HG02884 (cell line): ENCODE data around the gene YPEL2.

ENCODE experiments used
- ATAC-seq: cut with Tn5 transposase; IDR thresholded peaks from one replicate; pipeline ENCODE4 v1.9.1; 2021; ENCODE audit warnings: mild to moderate bottlenecking, moderate library complexity; ENCODE audit not compliant: unreplicated experiment

Gene YPEL2

DNA sequence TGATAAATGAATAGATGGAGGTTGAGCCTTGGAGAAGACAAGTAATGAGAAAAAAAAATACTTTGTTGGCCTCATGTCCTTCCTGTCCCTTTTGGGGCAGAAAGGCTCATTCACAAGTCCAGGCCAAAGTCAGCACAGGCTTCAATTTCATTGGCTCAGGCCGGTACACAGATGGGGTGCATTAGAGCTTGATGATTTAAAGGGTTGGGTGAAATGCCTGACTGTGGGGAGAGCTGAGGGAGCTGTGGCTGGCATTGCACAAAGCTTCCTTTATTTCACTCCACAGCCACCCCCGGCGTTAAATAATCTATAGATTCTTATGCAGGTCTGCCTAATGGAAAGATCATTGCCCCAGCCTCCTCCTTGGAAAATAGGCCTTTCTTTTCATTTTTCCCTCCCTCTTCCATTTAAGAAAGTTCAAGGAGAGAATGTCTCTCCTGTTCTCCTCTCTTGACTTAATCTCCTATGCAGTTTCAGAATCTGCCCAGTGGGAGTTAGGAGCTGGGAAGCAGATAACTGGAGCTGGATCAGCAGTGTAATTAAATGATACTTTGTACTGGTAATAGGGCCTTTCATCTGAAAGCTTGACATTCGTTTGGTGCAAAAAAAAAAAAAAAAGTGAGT is 24.4 kb downstream of the YPEL2 start:
- no peak for ATAC-seq

DNA sequence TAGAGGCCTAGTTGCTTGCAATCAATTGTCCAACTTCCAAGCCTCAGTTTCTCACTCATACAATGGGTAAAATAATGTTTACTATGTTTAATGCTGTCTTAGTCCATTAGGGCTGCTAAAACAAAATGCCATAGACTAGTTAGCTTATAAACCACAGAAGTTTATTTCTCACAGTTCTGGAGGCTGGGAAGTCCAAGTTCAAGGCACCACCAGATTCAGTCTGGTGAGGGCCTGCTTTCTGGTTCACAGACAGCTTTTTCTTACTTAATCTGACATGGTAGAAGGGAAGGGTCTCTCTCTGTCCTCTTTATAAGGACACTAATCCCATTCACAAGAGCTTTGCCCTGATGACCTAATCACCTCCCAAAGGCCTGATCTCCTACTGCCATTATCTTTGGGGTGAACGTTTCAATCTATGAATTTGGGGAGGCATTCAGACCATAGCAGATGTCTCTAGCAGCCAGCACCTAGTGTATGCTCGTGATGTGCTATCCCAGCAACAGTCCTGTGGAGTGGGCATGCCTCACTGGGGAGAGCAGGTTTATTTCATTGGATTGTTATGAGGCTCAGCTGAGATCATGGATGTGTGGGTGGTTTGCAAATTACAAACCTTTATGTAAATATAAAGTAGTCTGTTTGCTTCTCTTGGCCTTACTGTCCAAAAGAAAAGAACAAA is 25.2 kb downstream of the YPEL2 start:
- no peak for ATAC-seq

DNA sequence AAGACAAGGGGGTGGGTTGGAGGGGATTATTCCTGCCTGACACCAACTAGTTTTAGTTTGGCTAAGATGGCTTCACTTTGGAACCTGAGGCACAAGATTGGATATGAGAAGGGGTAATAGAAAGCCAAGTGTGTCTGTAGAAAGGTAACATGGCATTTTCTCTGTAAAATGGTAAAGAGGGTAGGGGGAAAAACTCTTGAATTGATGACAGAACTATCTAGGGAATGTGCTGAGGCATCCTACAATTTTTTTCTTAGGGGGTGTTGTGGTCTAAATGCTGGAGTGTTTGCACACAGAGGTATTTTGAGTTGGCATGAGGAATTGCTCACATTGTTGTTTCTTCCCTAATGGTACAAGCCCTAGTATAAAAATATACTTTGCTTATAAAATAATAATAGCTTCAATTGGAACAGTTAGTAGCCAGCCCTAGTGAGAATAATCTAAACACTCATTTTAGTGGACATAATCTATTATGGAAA is 25.8 kb downstream of the YPEL2 start:
- no peak for ATAC-seq

DNA sequence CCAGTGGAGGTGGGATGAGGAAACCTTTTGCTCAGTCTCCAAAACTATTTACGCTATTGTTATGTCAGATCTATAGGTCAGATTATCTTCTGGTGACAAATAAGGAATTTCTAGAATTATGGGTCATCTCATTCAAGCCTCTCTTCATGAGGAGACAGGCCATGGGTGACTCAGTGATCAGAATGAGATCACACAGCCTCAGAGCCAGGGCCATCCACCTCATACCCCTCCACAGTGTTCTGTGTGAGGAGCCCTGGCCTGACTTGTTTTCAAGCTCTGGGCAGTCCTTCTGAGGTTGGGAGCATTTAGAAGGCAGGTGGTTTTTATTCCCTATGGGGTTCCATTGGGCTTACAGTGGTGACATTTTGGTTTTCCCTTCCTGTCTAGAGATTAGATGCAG is 26.5 kb downstream of the YPEL2 start:
- ATAC-seq: no peak

DNA sequence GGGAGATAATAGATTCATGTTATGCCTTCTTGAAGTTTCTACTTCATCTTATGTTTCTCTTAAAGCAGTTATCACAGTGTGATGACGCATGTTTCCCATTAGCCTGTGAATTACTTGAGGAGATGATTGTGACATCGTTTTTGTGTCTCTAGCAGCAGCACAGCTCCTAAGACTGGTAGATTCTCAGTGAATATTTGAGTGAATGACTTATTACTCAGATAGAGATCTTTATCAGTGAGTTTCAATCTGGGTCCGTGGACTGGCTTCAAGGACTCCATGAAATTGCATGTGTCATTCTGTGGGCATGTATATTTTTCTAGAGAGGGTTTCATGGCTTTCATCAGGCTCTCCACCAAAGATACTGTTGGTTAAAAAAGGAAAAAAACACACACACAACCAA is 29.9 kb downstream of the YPEL2 start:
- no peak for ATAC-seq

DNA sequence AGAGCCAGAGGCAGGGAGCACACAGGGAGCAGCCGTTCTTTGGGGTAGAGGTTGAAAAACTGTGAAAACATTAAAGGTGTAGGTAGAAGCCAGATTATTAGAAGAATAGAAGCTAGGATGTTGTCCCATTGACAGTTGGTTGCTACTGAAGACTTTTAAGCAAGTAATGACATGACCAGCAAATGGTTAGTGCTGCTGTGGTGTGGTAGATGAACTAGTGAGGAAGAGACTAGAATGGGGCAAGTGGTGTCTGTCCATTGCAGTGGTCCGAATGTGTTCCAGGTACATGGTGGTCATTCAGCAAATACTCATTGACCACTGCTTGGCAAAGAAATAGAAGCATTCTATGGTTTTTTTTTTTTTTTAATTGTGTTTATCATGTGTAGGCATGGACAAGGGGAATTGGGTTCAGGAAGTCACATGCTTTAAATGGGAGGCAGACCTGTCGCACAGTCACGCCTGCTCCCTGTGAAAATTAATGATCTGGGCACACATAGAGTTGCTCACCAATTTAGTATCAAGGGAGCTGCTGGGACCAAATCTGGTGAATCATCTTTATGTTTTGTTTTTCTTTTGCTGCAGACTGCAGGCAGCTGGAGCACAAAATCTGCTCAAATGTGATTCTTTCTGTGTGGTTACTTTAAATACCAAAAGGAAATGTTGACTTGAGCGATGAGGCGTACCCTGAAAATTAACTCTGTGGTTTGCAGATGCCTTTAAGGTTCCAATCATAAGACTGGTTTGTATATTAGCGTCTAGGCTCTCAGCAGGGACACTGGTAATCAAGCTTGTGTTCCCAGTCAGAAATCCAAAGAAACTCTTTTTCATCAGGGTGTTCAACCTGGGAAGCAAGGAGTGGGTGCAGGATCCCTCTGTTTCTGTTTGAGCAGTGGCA is 30.7 kb downstream of the YPEL2 start:
- no peak for ATAC-seq

DNA sequence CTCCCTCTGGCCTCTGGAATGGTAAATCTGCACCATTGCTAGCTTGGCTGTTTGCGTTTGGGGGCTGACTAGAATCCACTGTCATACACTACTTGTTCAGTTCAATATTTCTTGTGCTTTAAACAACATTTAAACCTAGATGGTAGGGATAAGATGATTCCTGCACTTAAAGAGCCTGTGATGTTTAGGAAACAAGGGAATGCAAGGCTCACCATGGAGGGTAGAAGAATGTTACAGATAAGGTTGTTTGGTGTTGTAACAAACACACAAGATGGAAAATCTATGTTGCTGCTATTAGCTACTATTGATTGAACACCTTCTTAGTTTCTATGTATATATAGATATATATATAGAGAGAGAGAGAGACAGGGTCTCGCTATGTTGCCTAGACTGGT is 31.4 kb downstream of the YPEL2 start:
- no peak for ATAC-seq

DNA sequence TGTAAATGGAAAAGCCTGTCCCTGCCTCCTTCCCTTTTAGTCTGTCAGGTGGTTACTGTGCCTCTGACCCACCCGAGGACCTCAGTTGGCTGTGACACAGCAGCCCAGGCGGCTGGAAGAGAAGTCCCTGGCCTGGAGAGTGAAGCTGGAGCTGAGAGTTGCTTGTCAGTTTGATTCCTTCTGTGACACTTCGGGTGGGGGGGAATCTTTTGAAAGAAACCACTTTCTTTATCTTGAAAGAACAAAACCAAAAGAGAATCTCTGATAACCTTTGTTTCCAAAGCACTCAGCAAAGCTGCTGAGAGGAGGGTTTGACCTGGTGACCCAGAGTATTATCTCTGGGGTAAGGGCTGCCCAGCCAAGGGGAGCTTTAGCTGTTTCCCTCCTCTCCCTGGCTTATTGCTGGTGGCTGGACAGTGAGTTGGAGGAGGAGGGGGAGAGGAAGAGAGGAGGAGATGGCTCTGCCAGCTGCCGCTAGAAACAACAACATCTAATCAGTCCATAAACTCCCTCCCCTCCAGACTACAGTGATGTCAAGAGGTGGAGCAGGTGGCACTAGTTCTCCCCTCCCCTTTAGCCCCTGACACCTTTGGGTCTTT is 34.0 kb downstream of the YPEL2 start:
- ATAC-seq: no peak

DNA sequence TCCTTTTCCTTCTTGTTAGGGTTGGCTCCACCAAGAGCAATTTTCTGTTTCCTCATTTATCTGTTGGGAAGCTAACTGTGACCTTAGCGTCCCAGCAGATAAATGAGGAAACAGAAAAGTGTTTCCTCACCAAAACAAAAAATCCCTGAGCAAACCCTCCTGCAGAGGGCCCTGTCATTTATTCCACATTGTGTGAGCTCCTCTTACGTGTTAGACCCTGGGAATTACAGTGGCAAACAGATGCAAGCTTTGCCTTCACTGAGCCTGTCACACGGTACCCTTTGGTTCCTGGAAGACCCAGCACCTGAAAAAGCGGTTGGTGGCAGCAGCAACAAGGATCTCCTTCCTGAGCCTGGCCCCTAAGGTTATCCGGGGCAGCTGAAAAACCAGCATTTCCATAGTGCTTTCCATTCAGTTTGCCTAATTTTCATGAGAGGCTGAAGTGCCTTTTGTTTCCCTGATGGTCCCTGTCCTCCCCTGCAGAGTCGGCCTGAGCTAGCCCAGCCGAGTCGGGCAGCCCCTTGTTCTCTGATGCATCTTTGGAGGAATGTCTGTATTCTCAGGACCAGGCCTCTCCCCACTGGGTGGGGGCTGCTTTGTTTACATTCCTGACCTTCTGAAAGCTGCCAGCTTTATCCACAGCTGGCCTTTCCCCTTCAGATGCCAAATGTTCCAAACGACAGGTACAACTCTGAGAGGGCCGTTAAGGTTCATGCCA is 34.7 kb downstream of the YPEL2 start:
- ATAC-seq: no peak

DNA sequence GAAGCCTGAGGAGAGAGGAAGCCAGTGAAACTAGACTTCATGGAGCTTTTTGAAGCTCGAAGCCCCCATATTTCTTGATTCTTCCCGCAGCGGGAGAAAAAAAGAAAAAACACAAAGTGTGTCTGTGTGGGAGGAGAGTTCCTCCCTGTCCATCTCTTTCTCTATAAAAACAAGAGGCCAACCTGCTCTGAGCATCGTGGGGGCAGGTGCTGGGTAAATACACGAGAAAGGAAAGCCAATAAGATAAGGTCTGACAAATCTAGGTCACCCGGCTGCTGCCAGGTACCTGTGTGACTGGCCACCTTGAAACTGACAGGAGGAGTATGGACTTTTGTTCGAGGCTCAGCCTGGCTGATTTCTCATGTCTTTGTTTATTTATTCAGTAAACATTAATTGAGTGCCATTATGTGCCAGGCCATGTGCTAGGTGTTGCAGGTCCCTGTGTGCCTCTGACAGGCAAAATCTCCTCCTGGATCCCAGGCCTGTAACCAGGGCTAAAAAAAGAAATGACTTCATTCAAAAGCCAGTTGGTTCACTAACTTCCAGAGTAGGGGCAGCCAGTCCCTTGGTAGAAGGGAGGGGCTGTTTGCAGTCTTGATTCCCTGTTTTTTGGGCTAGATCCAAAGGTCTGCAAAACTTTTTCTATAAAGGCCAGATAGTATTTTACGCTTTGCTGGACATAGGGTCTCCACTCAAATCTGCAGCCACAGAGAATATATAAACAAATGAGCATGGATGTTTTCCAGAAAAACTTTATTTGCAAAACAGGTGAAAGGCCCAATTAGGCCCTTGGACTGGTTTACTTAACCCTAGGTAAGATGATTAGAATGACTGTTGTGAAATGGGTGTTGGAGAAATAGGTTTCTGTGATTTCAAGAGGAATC is 35.6 kb downstream of the YPEL2 start:
- ATAC-seq: no peak

DNA sequence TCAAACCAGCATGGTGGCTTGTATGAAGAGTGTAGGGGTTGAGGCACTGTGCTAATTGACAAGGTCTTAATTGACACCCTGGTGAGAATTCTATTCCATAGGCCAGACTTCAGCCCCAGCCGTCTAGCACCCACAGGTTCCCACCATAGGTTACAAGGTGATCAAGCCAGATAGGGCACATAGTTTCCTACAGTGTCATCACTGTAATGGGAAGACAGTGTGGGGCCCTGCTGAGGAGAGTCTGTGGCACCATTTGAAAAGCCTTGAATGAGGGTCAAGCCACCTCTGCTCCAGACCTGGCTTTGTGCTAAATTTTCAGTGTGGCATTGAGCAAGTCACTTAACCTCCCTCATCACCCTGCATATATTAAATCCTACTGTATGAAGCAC is 36.2 kb downstream of the YPEL2 start:
- no peak for ATAC-seq

DNA sequence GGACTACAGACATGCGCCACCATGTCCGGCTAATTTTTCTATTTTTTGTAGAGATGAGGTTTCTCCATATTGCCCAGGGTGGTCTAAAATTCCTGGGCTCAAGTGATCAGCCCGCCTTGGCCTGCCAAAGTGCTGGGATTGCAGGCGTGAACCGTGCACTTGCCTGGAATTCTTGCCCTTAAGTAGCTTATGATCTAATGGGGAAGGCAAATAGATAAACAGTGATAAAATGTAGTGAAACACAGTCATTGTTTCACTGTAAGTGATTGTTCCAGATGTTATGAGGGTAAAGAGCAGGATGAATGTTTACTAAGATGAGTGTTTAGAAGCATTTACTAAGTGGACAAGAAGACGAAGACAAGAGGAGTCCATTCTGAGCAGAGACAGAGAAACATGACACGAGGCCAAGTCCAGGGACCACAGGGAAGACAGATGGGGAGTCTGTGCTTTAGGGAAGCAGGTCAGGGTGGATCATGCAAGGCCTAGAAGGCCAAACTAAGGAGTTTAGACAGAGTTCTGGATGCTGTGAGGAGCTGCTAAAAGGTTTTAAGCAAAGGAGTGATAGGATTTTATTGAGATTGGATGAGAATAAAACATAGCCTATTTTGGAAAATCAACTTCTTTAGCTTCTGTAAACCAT is 36.9 kb downstream of the YPEL2 start:
- ATAC-seq: no peak

DNA sequence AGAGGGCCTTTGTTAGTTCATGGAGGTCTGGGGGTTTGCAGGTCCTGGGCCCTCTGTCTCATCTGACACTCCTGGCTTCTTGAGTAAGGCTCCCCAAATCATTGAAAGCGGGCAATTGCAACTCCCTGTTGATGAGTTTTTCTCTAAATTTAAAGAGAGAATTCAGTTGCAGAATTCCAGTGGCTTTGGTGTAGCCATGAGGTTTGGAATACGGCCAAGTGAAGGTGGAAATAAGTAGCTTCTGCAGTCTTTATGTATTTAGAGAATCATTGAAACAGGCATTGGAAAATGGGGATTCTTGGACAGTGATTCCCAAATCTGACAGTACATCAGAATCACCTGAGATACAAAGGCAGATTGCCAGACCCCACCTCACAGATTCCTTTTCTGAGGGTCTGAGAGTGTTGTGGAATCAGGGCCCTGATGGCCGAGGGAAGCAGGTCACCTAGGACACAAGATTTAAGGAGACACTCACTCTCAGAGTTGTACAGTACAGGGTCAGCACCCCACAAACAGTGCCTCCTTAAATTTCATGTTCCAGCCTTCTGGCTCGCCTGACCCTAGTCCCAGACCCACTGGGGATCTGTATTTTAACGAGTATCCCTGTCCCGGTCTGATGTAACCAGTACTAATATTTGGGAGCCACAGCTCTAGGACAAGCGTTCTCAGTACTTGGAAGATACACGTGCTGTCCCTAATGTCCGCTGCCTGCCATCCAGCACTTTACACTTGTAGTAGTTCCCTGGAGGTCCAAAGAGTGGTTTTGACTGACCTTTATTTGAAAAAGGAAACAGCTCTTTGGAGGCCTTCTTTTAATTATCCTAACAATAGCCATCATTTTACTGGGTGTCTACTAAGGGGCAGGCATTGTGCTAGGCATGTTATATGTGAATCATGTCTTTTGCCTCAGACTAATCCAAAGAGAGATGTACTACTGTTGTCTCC is 37.8 kb downstream of the YPEL2 start:
- no peak for ATAC-seq

DNA sequence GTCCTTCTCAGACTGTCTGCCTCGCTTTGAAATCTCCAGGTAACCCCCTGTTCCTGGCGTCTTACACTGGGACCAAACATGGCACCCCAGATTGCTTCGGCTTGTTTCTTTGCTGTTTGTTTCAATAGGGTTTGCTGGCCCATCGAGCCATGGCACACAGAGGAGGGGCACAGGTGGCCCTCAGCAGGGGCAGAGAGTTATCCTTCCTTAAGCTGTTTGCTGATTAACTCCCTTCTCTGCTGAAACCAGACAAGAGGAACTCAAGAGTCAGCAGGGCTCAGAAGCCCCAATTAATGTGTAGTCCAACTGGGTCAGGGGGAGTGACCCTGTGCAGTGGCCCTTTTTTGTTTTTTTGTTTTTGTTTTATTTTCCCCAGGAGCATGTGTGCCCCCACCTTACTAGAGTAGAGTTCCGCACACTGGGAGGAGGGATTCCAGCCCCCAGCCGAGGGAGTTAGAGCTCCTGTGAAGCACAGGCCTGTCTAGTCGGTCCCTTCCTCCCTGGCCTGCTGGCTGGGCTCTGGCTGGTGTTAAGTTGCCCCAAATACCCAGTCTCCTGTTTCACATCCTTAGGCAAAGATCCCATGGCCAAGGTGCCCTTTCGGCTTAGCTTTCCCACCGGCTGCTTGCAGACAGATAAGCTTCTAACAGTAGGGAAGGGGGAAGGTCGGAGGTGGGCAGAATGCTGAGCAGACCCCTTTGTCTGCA is 39.3 kb downstream of the YPEL2 start:
- no peak for ATAC-seq

DNA sequence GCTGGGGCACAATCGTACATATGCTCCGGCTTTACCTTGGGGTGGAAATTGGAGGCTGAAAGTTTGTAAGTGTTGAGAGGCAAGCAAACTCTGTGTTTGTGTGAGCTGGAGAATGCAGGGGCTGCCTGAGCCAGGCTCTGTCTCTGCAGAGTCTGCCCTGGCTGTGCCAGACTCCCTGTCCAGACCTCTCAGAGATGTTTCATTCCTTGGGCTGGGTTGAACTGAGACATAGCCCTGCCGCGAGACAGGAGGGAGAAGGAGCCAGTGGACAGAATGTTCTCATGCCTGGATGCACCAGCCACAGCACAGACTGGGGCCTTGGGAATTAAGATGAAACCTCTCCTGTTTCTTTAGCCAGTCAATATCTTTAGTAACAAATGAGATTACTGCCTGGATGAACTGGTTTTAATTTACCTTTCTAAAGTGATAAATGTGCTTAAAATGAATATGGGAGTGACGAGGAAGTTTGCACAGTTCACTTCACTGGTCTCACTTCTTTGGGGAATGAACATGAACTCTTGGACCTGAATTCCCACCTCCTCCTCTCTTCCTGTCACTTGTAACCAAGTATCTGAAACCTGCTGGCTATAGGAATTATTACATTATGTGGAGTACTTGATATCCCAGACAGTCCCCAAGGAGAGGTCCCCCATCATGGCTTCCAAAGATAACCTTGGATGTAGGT is 40.1 kb downstream of the YPEL2 start:
- no peak for ATAC-seq

DNA sequence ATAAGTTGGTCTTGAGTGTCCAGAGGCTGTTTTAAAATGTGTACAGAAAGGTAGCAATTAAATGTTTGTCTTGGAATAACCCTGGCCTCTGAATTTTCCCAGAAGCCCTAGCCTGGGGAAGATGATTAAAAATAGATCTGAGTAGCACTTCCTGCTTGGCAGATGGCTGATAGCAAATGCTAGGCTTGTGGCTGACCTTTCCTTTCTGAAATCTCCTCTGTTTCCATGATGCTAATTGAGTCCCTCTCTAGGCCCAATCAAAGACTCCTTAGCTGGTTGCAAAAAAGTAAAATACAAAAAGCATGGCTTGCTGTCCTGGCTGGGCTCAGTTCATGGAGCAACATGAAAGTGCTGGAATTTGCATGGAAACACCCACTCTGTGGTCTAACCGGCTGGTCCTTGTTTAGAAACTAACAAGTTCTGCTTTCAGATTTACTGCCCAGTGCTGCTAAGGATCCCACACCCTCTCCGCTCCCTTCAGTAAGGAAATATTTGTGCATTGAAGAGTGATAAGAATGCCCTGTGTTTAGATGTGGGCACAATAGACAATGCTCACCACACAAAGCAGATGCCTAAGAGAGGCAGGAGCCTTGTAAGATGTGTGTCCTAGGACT is 40.8 kb downstream of the YPEL2 start:
- ATAC-seq: no peak
